HTERT RPE-1 (cell line): ENCODE data around the gene UQCRQ.

Experiments used
- in situ Hi-C: fragments of 300-500 bp; cut with MboI; formaldehyde crosslinking; loops from 4 replicates; pipeline ENCODE4 v1.14.3; 2020; ENCODE audit warnings: low sequenced_read_pairs

UQCRQ gene

GRCh38 chr5:132905938-132906337 lies 39.5 kb downstream of the UQCRQ start:
- in situ Hi-C loops, result no loop called here

- in situ Hi-C loops, result no loop called here
Observed at GRCh38 chr5:132907161-132907560, 40.7 kb downstream of the UQCRQ start.

- in situ Hi-C loops, result no loop called here
Observed at GRCh38 chr5:132909702-132910101, 43.3 kb downstream of the UQCRQ start.

DNA sequence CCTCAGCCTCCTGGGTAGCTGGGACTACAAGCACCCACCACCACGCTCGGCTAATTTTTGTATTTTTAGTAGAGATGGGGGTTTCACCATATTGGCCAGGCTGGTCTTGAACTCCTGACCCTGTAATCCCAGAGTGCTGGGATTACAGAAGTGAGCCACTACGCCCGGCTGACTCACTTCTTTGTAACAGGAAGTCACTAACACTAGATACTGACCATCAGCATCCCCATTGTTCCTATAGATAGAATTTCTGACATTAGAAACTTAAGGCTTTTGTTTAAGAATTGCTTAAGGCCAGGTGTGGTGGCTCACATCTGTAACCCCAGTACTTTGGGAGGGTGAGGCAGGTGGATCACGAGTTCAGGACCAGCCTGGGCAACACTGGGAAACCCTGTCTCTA lies 49.2 kb downstream of the UQCRQ start:
- in situ Hi-C loops, result no loop called here

GRCh38 chr5:132916086-132916485 lies 49.6 kb downstream of the UQCRQ start:
- in situ Hi-C loops, result no loop called here
